Left renal pelvis (tissue), 4 donors: Measurements from ENCODE around the gene CNTNAP1. TPM values are rescaled to one million over a fixed set of nuclear protein-coding genes. Genes with fewer than 3 reads are reported as not detected.
"Not testable (repeated sequence)": the region's sequence is repeated elsewhere in the genome, so short reads cannot be mapped to it uniquely, and the experiment has no call there.

ENCODE experiments used
- DNase-seq, 4 donors: peaks; one replicate each; pipeline ENCODE4 v3.0.0-alpha.2; 2013; ENCODE audit warnings: low read depth in 4 of 4, low spot score in 3 of 4
- polyA plus RNA-seq, 4 donors: library from polyadenylated mRNA; unstranded; fragments of 120-200 nt; gene quantifications; one replicate each; pipeline ENCODE4 v1.2.1, GENCODE V29; 2013; ENCODE audit not compliant: insufficient read length in 4 of 4

The CNTNAP1 gene
- polyA plus RNA-seq, 4 donors: 8.1 to 27.7 (median 9.5) TPM

- DNase-seq: peak; percentile 23 to 56 (median 55)
Measured at GRCh38 chr17:42720996-42721583, 38.8 kb downstream of the CNTNAP1 start.

- no peak for DNase-seq
Measured at GRCh38 chr17:42723636-42724035, 41.3 kb downstream of the CNTNAP1 start.

- no peak for DNase-seq
Measured at GRCh38 chr17:42725143-42725542, 42.8 kb downstream of the CNTNAP1 start.

GRCh38 chr17:42740699-42741098 is 58.4 kb downstream of the CNTNAP1 start:
- no peak for DNase-seq

- not testable (repeated sequence) for DNase-seq
Measured at GRCh38 chr17:42742916-42743315, 60.6 kb downstream of the CNTNAP1 start.

- DNase-seq: no peak
Measured at GRCh38 chr17:42743595-42744282, 61.4 kb downstream of the CNTNAP1 start.

- no peak for DNase-seq
Measured at GRCh38 chr17:42744283-42744805, 62.0 kb downstream of the CNTNAP1 start.

- peak; percentile 80 to 82 (median 81) for DNase-seq
Measured at GRCh38 chr17:42744806-42745617, 62.7 kb downstream of the CNTNAP1 start, which contains the start of gene EZH1. EZH1 (minus strand) TSS chr17:42745040; CDS start chr17:42728941, 16,099 bp downstream.

GRCh38 chr17:42748202-42748907 is 66.0 kb downstream of the CNTNAP1 start:
- no peak for DNase-seq

GRCh38 chr17:42748908-42749798 is 66.8 kb downstream of the CNTNAP1 start:
- DNase-seq: no peak

Other genes with a start within 250 kb of the CNTNAP1 start
- 10 to 100 TPM; 36.7 to 60.6 (median 50.4) TPM for gene ATP6V0A1, start 223.7 kb upstream of the CNTNAP1 start, polyA plus RNA-seq
- 10 to 100 TPM; 18.2 to 30.7 (median 19.8) TPM for gene NAGLU, start 146.3 kb upstream of the CNTNAP1 start, polyA plus RNA-seq
- gene HSD17B1, start 129.6 kb upstream of the CNTNAP1 start, polyA plus RNA-seq: 1 to 10 TPM; 2.2 to 5.8 (median 3.5) TPM
- gene COASY, start 120.4 kb upstream of the CNTNAP1 start, polyA plus RNA-seq: 10 to 100 TPM; 31.8 to 67.0 (median 48.0) TPM
- 10 to 100 TPM; 33.5 to 41.3 (median 36.0) TPM for gene MLX, start 115.4 kb upstream of the CNTNAP1 start, polyA plus RNA-seq
- gene PSMC3IP, start 104.8 kb upstream of the CNTNAP1 start, polyA plus RNA-seq: 10 to 100 TPM; 14.3 to 21.8 (median 18.6) TPM
- gene RETREG3, start 73.2 kb upstream of the CNTNAP1 start, polyA plus RNA-seq: 10 to 100 TPM; 38.0 to 58.7 (median 46.7) TPM
- 10 to 100 TPM; 32.6 to 57.1 (median 52.7) TPM for gene TUBG1, start 72.8 kb upstream of the CNTNAP1 start, polyA plus RNA-seq
- 10 to 100 TPM; 18.7 to 35.6 (median 28.6) TPM for gene TUBG2, start 23.2 kb upstream of the CNTNAP1 start, polyA plus RNA-seq
- gene PLEKHH3, start 5.5 kb upstream of the CNTNAP1 start, polyA plus RNA-seq: 10 to 100 TPM; 12.1 to 22.9 (median 17.7) TPM
- gene CCR10, start 688 bp upstream of the CNTNAP1 start, polyA plus RNA-seq: 1 to 10 TPM in 3 of 4 donors, under 1 TPM in 1; 0.74 to 2.4 (median 1.6) TPM
- gene EZH1, start 62.5 kb downstream of the CNTNAP1 start, polyA plus RNA-seq: 10 to 100 TPM; 30.8 to 64.0 (median 45.3) TPM
- gene RAMP2, start 78.7 kb downstream of the CNTNAP1 start, polyA plus RNA-seq: 100 to 1,000 TPM in 2 of 4 donors, 10 to 100 TPM in 2; 92.1 to 140 (median 100) TPM
- 10 to 100 TPM; 56.7 to 93.6 (median 83.4) TPM for gene VPS25, start 90.9 kb downstream of the CNTNAP1 start, polyA plus RNA-seq
- 10 to 100 TPM in 3 of 4 donors, 1 to 10 TPM in 1; 3.5 to 14.8 (median 12.5) TPM for gene WNK4, start 98.1 kb downstream of the CNTNAP1 start, polyA plus RNA-seq
- 100 to 1,000 TPM in 3 of 4 donors, 10 to 100 TPM in 1; 59.1 to 167 (median 159) TPM for gene COA3, start 116.2 kb downstream of the CNTNAP1 start, polyA plus RNA-seq
- 1 to 10 TPM; 1.4 to 3.6 (median 2.3) TPM for gene CNTD1, start 116.3 kb downstream of the CNTNAP1 start, polyA plus RNA-seq
- gene BECN1, start 141.8 kb downstream of the CNTNAP1 start, polyA plus RNA-seq: 10 to 100 TPM; 51.1 to 84.0 (median 68.3) TPM
- 100 to 1,000 TPM in 2 of 4 donors, 10 to 100 TPM in 2; 72.1 to 114 (median 103) TPM for gene PSME3, start 150.9 kb downstream of the CNTNAP1 start, polyA plus RNA-seq
- gene AOC2, start 162.0 kb downstream of the CNTNAP1 start, polyA plus RNA-seq: 1 to 10 TPM in 3 of 4 donors, under 1 TPM in 1; 0.79 to 1.9 (median 1.5) TPM
- gene AOC3, start 168.7 kb downstream of the CNTNAP1 start, polyA plus RNA-seq: 10 to 100 TPM in 1 of 4 donors, 1 to 10 TPM in 3; 4.4 to 13.8 (median 6.6) TPM
- 1 to 10 TPM in 3 of 4 donors, under 1 TPM in 1; 0.52 to 6.1 (median 4.0) TPM for gene G6PC1, start 218.3 kb downstream of the CNTNAP1 start, polyA plus RNA-seq